Activated CD4-positive, alpha-beta T cell treated with anti-CD3 and anti-CD28 coated beads for 1 hour (primary cell): Measurements from ENCODE around the gene ZNF701.
"Not testable (repeated sequence)": the region's sequence is repeated elsewhere in the genome, so short reads cannot be mapped to it uniquely, and the experiment has no call there.

ENCODE experiments used
- DNase-seq: peaks from one replicate; pipeline ENCODE4 v3.0.0-alpha.2; 2020

The ZNF701 gene

GRCh38 chr19:52567921-52568320 lies 2.2 kb upstream of the ZNF701 start:
- DNase-seq: no peak

GRCh38 chr19:52569638-52569999 lies 468 bp upstream of the ZNF701 start:
- DNase-seq: not testable (repeated sequence)

GRCh38 chr19:52584736-52585440 lies 14.8 kb downstream of the ZNF701 start:
- no peak for DNase-seq

- DNase-seq: no peak
These were observed 15.5 kb downstream of the ZNF701 start for GRCh38 chr19:52585604-52586003.

GRCh38 chr19:52590728-52591127 lies 20.6 kb downstream of the ZNF701 start:
- no peak for DNase-seq

GRCh38 chr19:52592301-52592700 lies 22.2 kb downstream of the ZNF701 start:
- DNase-seq: no peak

GRCh38 chr19:52593441-52593840 lies 23.4 kb downstream of the ZNF701 start:
- not testable (repeated sequence) for DNase-seq

GRCh38 chr19:52599241-52599640 lies 29.2 kb downstream of the ZNF701 start:
- no peak for DNase-seq

- DNase-seq: no peak
These were observed 30.5 kb downstream of the ZNF701 start for GRCh38 chr19:52600639-52601024.

- DNase-seq: peak; percentile 89
These were observed 31.2 kb downstream of the ZNF701 start for GRCh38 chr19:52601025-52601973.

- DNase-seq: not testable (repeated sequence)
These were observed 31.9 kb downstream of the ZNF701 start for GRCh38 chr19:52601974-52602366.

- no peak for DNase-seq
These were observed 32.9 kb downstream of the ZNF701 start for GRCh38 chr19:52602941-52603340.

GRCh38 chr19:52603558-52604207 lies 33.6 kb downstream of the ZNF701 start:
- DNase-seq: no peak

GRCh38 chr19:52613299-52613906 lies 43.3 kb downstream of the ZNF701 start:
- DNase-seq: no peak

- no peak for DNase-seq
These were observed 51.3 kb downstream of the ZNF701 start for GRCh38 chr19:52621376-52621775.

- DNase-seq: no peak
These were observed 52.2 kb downstream of the ZNF701 start for GRCh38 chr19:52622261-52622660.

GRCh38 chr19:52626915-52627314 lies 56.8 kb downstream of the ZNF701 start:
- no peak for DNase-seq

- DNase-seq: not testable (repeated sequence)
These were observed 57.4 kb downstream of the ZNF701 start for GRCh38 chr19:52627441-52627840.

GRCh38 chr19:52635786-52636570 lies 65.9 kb downstream of the ZNF701 start:
- DNase-seq: no peak
